HS-5 (cell line): ENCODE data around the gene PEX11G.
A peak's percentile ranks its signal among the peaks of the same experiment; 100 is the strongest.

ENCODE experiments used
- DNase-seq: peaks from one replicate; pipeline ENCODE4 v3.0.0-alpha.2; 2012; ENCODE audit warnings: low read depth

PEX11G gene

DNA sequence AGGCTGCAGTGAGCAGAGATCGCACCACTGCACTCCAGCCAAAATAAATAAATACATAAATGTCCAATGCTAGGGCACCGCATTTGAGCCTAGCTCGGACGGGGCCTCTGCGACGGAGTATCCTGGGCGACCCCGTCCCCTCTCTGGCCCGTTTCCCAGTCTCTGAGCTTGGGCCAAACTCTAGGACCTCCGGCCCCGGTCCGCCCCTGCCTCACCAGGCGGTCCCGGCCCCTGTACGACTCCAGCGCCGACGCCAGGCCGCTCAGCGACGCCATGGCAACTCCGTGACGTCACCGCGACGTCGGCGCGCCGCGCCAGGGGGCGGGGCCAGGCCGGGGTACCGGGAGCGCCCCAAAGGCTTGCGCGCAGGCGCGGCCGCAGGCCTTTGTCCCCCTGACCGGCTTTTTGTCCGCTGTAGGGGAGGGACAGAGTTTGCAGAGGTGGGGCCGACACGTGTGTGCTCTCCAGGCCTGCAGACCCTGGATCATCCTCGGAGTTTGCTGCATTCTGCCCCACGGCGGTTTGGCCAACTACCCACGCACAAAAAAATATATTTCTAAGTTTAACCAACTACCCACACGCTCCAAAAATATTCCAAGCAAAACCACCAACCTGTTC is at the start of gene PEX11G:
Gene PEX11G, minus strand, starts transcription at position 300 of the 618 bp plus-strand sequence. Its CDS starts 25 bp downstream, at position 275.
- peak; percentile 52 for DNase-seq

DNA sequence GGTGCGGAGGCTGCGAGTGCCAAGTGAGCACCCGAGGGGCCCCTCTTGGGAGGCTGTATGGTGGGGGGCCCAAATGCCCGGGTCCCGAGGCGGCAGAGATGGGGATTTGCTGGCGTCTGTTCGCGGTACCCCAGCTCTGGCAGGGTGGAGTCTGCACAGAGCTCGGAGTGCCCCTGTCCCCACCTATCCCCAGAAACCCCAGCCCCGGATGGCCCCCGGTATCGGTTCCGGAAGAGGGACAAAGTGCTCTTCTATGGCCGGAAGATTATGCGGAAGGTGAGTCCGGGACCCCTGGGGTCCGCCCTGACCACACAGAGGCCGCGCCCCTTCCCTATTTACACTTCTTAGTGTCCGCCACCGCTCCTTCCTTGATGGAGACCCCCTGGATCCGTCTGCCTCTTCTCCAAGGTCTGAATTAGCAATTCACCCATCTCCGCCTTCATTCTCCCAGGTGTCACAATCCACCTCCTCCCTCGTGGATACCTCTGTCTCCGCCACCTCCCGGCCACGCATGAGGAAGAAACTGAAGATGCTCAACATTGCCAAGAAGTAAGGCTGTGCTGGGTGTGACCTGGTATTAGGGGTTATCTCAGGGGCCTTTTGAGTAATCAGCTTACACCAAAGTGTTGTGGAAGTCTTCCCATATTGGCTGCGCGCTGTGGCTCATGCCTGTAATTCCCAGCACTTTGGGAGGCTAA is 47.3 kb upstream of the PEX11G start:
- no peak for DNase-seq

DNA sequence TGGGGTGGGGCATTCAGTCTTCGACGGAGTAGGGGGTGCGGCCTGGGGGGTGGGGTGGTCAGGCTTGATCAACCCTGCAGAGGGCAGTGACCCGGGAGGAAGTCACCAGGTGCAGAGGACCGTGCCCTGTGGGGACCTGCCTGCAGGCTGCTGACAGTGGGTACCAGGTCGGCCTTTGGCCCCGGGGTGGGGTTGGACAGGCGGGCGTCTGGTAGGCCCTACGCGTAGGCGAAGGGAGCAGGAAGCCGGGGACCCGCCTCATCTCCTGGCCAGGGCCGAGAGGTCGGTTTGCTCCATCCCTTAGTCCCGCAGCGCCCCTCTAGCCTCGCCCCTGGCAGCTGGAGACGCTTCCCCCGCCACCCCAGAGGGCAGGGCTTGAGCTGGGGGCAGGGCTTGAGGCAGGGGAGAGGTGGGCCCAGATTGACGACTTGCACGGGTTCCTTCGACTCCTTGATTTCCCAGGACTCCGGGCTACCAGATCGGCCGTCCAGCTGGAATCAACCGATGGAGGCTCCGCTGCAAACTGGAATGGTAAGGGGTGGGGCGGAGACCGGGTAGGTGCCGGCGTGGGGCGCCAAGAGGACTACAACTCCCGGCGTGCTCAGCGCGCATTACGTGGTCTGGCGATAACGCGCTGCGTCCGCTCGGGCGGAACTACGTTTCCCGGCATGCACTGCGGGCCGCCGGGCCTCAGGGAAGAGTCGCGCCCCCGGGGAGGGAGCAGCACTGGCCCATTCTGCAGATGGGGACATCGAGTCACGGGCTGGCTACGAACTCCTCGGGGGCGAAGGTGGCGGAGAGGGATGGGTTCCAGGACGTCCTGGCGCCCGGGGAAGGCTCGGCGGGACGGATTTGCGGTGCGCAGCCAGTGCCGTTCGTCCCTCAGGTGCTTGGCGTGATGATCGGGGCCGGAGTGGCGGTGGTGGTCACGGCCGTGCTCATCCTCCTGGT is 46.5 kb upstream of the PEX11G start, which contains the start of gene PNPLA6:
Gene PNPLA6, plus strand, starts transcription at position 671 of the 951 bp plus-strand sequence. Its CDS starts 72 bp downstream, at position 743.
- DNase-seq: peak; percentile 65

DNA sequence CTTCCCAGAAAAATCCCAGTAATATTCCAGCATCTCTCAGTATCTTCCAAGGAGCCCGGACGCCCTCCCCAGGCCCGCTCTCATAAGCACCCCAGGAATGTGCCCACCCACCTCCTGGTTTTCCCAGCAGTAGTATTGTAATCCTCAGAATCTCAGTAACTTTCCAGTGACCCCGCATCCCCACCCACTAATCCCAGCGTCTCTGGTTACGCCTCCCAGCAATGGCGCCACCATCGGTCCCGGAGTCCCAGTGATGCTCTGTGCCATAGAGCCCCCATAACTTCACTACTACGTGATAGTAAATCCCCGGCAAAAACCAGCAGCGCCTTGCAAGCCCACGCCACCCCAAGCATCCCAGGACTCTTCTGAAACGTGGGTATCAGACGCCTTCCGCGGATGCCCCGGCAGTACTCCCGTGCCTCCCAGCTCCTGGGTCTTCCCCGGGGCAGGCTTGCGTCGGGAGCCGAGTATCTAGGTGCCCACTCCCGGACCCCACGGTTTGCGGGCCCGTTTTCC is 45.8 kb upstream of the PEX11G start:
- DNase-seq: peak; percentile 37

DNA sequence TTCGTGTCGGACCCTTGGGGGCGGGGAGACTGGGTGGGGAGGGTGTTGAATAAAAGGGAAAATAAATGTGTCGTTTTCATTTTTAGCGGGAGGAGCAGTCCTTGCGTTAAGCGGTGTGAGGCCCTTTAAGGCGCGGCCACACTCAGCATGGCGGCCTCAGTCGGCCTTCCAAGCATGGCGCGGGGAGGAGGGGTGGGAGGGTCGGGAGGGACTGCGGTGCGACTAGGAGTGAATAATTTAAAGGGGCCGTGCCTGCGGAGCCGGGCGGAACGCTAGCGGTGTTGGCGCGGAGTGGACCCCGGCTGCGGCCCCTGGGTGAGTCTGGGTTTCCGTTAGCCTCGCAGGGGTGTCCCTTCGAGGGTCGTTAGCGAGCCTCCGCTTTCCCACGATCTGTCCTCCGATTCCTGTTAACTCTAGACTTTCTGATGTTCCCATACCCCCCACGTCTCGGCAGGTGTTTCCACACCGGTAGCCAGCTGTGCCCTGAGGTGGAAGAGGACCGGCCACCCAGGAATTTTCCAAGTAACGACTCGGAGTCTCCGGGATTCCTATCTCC is 45.2 kb upstream of the PEX11G start:
- DNase-seq: peak; percentile 36

DNA sequence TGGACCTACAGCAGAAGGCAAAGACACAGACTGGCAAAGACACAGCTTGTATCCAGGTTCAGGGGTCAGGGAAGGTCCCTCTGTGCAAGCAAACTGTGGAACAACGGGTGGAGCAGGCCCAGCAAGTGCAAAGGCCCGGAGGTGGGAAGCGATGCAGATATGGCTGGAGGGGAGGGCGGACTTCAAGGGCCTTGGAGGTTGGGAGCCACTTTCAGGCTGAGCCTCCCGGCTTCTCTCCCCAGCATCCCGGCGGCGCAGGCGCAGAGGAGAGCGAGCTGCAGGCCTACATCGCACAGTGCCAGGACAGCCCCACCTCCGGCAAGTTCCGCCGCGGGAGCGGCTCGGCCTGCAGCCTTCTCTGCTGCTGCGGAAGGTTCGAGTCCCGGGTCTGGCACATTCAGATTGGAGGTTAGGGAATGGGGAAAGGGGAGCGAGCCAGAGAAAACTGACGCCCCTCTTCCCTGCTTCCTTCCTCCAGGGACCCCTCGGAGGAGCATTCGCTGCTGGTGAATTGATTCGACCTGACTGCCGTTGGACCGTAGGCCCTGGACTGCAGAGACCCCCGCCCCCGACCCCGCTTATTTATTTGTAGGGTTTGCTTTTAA is 44.5 kb upstream of the PEX11G start:
- no peak for DNase-seq

DNA sequence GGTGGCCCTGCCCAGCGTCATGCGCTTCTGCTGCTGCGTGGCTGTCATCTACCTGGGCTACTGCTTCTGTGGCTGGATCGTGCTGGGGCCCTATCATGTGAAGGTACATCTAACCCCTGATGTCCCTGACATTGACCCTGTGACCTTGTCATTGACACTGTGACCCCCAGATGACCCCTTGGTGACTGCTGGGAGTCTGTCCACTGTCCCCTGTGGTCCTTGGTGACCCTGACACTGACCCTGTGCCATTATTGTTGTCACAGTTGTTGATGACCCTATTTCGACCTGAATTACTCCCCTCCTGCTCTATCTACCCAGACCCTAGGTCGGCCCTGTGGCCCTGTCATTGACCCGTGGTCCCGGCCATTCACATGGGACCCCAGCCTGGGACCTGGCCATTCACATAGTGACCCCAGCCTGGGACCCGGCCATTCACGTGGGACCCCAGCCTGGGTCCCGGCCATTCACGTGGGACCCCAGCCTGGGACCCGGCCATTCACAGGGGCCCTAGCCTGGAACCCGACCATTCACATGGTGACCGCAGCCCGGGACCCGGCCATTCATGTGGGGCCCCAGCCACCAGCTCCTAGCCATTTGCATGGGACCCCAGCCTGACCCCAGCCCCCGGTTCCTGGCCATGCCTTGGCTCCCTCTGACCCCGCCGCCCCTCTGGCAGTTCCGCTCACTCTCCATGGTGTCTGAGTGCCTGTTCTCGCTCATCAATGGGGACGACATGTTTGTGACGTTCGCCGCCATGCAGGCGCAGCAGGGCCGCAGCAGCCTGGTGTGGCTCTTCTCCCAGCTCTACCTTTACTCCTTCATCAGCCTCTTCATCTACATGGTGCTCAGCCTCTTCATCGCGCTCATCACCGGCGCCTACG is 41.0 kb upstream of the PEX11G start:
- DNase-seq: no peak

DNA sequence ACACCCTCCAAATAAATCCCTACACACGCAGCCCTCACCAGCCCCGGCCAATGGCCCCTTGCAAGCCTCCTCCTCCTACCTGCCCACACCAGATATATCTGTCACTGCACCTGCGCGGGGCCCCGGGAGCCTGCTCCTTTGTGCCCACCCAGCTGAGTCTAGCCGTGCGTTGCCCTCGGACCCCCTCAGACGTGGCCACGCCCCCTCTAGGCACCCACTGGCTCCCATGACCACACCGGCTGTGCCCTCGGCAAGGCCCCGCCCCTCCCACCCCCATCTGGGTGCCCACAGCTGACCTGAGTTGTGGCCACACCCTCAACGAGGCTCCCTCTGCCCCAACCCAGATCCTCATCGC is 40.4 kb upstream of the PEX11G start:
- no peak for DNase-seq

DNA sequence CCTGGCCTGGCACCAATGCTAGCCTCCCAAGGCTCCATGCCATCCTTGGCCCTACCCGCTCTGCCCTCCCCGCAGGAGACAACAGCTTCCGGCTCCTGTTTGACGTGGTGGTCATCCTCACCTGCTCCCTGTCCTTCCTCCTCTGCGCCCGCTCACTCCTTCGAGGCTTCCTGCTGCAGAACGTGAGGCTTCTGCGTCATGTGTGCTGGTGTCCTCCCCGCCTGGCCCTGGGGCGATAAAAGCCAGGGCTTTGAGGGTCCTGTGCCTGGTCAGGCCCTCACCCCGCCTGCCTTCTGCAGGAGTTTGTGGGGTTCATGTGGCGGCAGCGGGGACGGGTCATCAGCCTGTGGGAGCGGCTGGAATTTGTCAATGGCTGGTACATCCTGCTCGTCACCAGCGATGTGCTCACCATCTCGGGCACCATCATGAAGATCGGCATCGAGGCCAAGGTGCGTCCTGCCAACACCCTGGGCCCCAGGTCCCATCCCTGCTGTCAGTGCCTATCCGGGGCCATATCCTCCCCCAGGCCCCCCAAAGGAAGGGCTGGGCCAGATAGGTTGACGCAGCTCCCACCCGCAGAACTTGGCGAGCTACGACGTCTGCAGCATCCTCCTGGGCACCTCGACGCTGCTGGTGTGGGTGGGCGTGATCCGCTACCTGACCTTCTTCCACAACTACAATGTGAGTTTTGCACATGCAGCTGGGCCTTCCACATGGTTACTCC is 39.8 kb upstream of the PEX11G start:
- no peak for DNase-seq

DNA sequence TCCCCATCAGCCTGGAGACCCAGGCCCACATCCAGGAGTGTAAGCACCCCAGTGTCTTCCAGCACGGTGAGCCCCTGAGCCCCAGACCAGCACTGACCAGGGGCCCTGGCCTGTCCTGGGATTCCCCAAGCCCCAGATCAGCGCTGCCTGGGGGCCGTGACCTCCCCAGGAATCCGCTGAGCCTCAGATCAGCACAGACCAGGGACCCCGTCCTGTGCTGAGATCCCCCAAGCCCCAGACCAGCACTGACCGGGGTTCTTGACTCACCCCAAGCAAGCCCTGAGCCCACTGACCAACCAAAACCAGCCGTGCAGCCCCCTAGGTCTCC is 39.3 kb upstream of the PEX11G start:
- DNase-seq: no peak

DNA sequence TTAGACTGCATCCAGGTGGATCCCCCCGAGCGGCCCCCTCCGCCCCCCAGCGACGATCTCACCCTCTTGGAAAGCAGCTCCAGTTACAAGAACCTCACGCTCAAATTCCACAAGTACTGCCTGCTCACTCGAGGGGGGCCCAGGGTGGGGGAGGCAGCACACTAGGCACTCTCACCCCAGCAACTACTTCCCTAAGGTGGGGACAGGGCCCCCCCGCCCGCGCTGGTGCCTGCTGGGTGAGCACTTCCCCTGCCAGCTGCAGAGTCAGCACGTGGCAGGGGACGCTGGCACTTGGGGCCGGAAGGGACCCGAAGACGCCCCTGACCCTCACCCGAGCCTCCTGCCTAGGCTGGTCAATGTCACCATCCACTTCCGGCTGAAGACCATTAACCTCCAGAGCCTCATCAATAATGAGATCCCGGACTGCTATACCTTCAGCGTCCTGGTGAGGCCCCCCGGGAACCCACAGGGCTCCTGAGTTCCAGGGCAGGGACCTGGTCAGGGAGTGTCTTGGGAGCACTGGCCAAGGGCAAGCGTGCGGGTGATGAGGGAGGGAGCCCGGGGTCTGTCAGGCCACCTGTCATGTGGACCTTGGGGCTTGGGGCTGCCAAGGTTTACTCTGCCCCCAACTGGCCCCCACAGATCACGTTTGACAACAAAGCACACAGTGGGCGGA is 38.8 kb upstream of the PEX11G start:
- DNase-seq: no peak

DNA sequence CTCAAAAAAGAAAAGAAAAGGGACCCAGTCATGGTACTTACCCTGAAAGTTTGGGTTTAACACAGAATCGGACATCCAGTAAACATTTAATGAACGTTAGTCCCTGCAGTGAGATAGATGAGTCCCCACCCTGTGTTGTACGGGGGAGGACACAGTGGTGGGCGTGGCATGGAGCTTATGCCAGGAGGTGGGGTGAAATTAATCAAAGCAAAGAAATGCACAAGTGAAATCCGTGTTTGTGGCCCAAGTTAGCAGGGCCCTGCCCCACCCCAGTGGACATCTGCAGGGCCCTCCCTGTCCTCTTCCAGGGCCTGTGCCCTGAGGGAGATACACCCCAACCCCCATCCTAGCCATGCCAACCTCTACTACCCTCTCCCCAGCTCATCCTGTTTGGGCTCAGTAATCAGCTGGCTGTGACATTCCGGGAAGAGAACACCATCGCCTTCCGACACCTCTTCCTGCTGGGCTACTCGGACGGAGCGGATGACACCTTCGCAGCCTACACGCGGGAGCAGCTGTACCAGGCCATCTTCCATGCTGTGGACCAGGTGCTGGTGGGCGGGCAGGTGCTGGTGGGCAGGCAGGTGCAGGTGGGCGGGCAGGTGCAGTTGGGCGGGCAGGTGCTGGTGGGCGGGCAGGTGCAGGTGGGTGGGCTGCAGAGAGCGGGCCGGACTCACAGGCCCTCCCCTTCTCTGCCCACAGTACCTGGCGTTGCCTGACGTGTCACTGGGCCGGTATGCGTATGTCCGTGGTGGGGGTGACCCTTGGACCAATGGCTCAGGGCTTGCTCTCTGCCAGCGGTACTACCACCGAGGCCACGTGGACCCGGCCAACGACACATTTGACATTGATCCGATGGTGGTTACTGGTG is 37.5 kb upstream of the PEX11G start:
- no peak for DNase-seq

DNA sequence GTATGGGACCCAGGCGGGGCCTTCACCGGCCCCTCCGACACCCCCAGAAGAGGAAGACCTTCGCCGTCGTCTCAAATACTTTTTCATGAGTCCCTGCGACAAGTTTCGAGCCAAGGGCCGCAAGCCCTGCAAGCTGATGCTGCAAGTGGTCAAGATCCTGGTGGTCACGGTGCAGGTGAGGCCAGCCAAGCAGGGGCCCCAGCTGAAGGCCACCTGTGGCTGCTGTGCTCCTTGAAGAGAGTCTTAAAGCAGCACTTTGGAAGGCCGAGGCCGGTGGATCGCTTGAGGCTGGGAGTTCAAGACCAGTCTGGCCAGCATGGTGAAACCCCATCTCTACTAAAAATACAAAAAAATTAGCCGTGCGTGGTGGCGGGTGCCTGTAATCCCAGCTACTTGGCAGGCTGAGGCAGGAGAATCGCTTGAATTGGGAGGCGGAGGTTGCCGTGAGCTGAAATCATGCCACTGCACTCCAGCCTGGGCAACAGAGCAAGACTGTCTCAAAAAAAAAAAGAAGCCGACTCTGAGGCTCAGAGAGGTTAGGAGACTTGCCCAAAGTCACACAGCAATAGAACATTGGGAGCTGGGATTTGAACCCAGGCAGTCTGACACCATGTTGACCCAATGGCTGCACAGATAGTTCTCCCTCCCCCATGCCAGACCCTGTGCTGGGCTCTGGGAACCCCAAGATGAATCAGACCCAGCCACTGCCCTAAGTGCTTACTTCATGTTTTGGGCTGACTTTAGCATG is 36.3 kb upstream of the PEX11G start:
- DNase-seq: no peak

DNA sequence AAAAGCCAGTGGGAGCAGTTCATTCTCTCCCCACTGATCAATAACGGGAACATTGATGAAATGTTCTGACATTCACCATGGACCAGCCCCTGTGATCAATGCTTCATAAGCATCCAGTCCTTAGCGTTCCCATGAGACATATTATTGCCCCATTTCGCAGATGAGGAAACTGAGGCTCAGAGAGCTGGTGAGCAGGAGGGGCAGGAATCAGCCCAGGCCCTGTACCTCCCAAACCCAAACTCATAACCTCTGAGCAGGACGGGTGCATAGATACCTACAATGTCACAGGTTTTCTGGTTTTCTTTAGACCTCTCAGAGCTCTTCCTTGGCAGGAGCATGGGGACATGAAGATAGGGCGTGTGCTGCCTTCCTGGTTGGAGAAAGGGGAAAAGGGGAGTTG is 35.7 kb upstream of the PEX11G start:
- DNase-seq: no peak

DNA sequence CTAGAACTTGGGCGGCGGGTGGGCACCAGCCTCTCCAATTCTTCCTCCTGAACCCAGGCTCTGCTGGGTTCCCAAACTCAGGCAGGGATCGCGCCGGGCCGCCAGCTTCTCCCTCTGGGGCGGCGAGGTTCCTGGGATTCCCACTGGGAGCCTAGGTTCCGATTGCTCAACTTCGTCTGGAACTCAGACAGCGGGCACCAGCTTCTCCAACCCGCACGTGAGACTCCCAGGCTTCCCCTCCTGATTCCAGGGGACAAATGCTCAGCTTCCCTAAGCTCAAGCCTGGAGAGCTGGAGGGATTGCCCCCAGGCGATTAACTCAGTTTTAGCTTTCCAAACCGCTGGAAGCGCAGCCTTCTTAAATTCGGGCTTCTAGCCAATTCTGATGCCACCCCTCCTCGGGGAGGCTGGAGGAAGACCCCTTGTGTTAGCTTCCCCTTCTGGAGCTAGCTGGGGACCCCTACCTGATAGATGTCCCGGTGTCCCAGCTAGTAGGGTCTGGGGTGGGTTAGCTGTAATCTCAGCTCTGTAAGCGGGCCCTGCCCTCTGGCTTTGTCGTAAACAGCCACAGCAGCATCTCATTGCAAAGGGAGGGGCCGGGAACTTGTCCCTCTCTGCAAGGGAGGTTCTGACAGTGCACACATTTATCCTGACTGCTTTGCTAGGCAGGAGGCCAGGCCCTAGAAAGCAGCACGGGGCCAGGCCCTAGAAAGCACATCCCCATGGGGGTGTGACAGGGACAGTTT is 34.3 kb upstream of the PEX11G start:
- no peak for DNase-seq

DNA sequence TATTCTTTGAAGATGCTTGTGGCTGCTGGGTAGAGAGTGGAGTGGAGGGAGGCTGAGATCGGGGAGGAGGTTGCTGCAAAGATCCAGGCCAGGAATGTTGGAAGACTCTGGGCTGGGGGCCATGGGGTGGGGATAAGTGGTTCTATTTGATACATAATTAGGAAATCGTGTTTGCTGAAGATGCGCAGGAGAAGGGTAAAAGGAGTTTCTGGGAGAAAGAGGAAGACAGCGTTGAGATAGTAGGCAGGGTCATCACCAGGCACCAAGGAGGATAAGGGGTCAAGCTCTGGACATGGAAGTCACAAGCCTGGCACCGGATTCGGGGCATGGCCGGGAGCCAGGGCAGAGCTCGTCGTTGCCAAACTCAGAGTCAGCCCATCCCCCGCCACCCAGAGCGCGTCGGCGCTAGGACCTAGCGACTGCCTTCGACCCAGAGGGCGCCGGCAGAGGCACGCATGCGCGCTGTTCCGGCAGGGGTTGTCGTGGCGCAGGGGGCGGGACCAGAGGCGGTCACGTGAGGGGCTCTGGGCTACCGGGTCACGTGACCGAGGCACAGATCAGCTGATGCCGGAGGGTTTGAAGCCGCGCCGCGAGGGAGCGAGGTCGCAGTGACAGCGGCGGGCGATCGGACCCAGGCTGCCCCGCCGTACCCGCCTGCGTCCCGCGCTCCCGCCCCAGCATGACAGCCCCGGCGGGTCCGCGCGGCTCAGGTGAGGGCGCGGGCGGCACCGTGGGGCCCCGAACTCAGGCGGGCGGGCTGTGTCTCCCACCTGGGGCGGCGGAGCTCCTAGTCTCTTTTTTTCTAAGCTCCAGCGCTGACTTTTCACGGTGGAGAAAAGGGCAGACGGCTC is 33.5 kb upstream of the PEX11G start, which contains the start of gene MCOLN1:
Gene MCOLN1, plus strand, starts transcription at position 553 of the 851 bp plus-strand sequence. Its CDS starts 127 bp downstream, at position 680.
- peak; percentile 70 for DNase-seq
